DMS 273 treated with DMSO at 0.1 percent for 48 hours (cell line): ENCODE data around the gene FADS6.

Experiments
- DNase-seq: peaks from one replicate; lab custom pipeline; 2025; lab: John Stamatoyannopoulos, UW

The FADS6 gene

DNA sequence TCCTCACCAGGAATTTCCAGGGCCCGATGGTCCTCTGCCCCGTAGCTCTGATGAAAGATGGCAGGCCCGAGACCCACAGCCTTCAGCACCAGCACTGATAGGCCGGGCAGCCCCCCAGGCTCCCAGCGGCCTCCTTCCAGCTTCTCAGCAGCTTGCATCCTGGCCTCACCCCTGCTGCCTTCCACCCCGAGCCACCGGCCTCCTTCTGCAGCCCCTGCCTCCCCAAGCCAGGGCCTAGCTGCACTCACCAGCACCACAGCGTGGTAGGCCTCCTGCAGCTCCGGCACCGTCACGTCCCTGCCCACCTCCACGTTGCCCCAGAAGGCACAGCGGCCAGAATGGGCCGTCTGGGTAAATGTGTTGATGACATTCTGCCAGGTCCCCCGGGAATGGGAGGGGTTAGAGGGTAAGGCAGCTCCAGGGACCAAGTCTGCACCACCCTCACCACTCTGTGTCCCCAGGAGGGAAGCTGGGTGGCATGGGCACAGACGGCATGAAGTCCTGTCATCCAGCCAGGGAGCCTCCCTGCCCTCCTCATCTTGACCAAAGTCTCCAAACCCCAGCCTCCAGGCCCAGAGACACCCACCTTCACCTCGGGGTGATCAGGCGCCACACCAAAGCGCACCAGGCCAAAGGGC, 27.1 kb downstream of the FADS6 start:
- no peak for DNase-seq

DNA sequence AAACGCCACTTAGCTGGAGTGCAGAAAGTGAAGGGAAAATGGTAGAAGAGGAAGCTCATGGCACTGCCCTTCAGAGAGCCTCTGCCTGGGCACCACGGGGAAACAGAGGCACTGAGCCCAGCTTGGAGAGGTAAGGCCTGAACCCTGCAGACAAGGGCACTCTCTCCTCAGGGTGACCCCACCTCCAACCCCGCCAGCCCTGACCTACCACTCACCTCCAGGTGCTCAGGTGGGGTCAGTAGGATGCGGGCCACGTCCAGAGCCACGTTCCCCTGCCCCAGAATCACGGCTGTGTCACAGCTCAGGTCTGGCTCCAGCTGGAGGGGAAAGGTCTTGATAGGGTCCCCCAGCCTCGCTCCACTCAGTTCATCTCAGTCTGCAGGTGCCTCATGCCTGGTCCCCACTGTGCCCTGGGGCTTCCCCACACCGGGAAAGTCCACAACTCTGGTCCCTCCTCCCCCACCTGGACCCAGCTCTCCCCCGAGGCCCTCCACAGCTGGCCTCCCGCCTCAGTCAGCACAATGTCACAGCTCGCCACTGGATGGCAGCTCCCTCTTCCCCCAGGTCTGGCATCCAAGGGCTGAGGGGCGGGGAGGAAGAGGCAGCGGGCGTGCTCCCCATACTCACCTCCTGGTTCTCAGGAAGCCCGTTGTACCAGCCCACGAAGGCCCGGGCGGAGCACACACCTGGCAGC, 27.8 kb downstream of the FADS6 start:
- no peak for DNase-seq

DNA sequence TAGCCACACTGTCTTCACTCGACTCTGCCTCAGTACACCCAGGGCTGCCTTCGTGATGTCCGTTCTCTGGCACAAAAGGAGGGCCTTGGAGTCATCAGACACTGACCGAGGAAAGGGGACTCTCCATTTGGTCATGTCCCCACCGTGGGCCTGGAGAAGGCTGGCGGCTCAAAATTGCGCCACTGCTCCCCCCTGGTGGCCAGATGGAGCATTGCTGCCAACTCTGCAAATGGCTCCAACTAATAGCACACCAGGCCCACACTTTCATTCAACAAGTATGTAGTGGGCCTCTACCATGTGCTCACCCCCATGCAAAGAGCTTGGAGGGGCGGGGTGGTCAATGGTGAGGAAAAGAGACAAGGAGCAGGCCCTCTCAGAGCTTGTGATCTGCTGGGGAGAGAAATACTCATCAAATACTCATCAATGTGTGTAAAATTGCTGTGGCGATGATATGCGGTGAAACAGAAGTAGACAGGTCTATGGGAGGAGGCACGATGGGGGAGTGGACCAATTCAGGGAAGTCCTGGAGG, 28.5 kb downstream of the FADS6 start:
- no peak for DNase-seq

DNA sequence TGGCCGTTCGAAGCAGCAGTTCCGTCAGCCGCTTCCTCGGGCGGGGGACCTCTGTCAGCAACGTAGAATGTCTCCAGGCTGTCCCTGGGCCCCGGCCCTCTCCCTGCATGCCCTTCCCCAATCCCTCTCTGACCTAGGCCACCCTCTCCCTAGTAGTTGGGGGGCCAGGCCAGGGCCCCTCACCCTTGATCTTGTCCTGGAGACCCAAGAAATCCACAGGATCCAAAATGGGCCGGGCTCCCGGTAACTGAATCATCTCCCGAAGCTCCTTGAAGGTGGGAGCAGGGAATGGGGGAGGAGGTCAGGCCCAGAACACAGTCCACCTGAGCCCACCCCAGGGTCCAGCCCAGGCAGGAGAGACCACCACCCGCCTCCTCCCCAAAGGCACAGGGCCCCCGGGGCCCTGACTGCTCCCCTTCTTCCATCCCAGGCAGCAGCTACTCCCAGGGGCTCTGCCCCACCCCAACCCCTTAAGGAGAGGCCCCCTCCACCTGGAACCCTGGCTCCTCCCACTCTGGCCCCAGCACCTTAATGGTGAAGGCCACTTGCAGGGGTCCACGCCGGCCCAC, 29.1 kb downstream of the FADS6 start:
- DNase-seq: no peak

DNA sequence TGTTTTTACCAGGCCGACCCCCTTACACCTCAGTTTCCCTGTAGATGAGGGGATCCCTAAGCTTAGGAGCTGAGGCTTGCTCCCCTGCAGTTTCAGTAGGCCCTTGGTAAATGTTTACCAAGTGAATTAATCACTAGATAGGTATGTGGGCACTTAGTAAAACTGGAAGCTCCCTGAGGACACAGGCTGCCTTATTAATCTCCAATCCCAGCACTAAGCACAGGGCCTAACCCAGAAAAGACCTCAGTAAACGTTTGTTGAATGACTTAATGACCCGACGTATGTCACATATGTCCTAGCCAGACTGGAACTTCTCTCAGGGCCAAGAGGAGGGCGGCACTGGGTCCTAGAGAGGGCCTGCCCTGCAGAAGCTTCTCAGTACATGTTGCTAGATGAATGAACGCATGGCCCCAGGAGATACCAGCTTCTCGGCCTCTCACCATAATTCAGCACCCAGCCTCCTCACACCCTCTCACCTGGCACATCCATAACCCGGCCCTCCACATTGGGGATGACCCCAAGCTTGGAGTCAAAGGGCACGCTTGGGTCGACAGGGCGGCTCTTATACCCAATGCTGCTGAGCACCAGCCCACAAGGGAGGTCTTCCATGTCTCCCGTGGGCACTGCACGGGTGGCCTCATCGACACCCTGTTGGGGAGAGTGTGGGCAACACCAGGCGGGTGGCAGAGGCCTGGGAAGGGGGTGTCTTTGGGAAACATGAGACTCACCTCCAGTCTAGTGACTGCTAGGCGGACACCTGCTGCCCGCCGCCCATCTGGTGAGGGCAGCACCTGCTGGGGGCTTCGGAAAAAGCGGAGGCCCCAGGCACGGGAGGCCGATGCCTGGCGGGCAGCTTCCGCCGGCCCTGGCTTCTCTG, 29.8 kb downstream of the FADS6 start:
- DNase-seq: no peak

DNA sequence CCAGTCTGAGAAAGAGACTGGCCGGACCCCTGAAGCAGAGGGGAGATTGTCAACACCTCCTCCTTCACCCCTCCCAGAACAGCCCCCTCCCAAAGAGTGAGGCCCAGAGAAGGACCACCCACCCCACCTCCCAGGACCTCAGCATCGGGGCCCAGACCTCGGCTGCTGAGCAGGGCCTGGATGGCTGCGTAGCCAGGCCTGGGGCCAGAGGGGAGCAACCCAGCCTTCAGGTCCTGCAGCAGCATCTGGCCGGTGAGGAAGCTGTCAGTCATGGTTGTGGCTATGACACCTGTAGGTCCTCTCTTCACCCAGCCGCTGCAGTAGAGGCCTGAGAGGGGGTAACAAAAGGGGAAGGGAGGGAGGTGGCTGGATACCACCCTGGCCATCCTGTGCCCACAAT, 30.5 kb downstream of the FADS6 start:
- no peak for DNase-seq

DNA sequence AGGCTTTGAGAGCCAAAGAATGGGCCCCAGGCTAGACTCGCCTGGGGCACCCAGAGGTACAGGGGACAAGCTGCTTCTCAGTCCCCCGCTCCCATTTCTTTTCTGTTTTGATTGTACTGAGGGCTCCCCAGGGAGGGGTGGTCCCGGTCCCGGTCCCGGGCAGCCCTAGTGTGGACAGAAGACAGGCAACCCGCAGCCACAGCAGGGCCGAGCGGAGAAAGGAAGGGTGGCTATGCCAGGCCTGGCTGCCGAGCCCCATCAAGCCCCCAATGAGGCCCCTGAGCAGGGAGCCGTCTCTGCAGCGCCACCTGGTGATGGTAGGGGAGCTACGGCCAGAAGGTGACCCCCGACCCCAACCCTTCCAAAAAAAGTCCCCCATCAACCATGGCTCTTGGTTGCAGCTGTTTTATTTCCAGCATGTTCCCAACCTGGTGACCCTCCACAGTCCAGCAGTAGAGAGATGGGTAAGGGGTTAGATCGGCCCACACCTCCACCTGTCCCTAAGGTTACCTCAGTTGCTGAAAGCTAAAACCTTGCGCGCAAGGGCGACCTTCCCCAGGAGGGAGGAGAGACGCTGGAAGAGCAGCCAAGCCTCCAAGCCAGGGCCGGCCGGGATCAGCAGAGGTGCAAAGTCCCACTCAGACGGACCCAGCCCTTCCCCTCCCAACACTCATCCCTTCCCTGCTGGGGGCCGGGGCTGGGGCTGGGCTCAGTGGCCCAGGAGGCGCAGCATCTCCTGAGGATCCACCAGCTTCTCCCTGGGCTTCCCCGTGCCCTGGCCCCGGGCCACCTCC, 31.1 kb downstream of the FADS6 start:
- no peak for DNase-seq

DNA sequence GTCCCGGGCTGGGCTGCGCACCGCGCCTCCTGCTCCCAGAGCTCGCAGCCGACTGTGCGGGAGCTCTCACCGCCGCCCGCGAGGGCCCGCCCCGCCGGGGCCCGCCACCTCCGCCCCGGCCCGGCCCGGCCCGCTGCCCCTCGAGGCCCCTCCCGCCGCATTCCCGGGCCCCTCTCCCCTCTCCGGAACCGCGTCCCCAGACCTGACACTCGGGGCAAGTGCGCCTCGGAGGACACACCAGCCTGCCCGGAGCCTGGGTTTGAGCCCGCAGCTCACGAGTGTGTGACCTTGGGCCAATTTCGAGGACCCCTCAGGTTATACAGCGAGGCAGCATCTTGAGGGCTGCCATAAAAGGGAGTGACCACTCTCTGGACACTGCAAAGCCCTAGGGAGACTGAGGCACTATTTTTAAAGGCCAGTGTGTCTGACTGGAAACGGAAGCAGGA, 31.7 kb downstream of the FADS6 start:
- DNase-seq: no peak

DNA sequence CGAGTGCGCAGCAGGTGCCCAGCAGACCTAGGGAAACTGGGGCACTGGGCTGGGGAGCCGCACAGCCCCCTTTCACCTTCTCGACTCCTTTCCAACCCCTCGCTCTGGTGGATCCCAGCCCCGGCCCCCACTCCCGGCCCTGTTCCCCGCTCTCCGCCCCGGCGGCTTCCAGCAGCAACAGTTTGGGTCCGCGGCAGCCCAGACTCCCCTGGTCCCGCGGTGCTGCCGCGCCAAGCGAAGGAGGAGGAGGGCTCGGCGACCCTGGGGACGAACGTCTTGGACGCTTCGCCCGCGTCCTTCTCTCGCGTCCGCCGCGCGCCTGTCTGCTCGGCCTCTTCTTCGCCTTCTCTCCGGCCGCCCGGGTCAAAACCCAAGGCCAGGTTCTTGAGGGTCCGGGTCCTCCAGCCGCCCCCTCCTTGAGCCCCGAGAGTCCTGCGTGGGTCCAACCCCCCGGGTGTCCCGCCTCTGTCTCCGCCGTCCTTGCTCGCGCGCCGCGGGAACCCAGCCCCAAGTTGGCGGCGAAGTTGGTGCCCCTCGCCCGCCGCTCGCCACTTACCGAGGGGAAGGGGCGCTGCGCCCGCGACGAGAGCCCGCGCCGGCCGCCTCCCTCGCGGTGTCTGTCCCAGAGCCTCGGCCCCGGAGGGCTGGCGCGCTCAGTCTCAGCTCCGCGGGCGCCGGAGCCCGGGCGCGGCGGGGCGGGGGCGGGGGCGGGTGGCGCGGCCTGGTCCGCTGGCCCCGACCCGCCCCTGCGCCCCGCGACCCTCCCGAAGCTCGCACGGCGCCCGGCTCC, 32.4 kb downstream of the FADS6 start:
- no peak for DNase-seq

DNA sequence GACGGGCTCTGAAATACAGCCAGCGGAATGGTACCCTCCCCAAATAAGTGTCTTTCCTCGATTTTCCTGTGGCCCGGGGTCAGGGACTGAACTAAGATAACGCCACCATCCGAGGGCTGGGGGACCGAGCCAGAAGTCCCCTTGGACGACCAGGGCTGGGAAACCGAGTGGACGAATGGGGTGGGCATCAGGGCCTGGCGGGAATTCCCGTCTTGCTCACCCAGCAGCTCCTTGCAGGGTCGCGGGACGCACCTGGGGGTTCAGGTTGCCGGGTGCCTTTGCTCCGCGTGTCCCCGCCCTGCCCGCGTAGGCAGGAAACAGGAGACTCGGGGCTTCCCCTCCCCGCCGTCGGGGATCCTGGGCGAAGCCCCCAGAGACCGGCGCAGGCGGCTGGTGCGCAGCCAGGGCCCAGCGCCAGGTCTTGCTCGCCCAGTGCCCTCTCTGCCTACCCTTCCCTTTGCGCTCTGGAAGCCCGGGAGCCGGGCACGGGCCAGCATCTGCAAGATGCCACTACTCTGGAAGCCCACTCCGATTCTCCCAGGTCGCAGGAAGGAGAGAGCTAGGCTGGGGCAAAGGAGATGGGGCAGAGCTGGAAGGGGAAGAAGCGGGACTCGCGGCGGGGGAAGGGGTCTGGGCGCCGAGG, 33.1 kb downstream of the FADS6 start:
- no peak for DNase-seq

DNA sequence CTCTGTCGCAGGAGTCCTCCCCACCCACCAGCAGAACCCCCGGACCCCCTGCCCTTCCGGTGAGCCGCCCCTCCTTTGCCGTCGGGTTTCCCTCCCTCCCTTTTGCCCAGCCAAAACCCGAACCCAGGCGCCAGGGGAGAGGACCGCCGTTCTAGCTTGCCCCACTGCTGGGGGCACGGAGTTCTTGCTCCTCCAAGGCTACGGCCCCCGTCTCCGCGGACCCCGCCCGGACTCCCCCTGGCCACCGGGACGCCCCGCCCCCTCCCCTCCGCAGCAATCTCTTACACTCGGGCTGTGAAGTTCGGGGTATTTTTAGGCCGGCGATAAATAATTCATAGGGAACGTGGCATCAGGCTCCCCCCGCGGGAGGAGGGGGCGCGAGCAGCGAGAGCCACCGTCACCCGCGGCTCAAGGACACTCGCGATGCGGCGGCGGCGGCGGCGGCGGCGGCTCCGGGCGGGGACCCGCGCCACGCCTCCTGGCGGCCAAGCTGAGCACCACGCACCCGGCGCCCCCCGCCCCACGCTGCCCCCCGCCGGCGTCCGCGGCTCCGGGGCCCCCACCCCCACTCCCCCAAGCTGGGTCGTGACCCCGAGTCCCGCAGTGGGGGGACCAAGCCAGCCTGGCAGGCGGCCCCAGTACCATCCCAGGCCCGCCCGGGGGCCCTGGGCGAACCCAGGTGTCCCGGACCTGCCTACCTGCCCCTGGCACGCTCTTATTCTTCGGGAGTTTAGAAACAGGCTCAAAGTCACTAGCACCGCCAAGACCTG, 33.8 kb downstream of the FADS6 start, which contains the start of gene GRIN2C:
Gene GRIN2C (minus strand): TSS at position 427 of the 770 bp plus-strand sequence. CDS start 4,793 bp downstream, outside the sequence.
- DNase-seq: no peak

DNA sequence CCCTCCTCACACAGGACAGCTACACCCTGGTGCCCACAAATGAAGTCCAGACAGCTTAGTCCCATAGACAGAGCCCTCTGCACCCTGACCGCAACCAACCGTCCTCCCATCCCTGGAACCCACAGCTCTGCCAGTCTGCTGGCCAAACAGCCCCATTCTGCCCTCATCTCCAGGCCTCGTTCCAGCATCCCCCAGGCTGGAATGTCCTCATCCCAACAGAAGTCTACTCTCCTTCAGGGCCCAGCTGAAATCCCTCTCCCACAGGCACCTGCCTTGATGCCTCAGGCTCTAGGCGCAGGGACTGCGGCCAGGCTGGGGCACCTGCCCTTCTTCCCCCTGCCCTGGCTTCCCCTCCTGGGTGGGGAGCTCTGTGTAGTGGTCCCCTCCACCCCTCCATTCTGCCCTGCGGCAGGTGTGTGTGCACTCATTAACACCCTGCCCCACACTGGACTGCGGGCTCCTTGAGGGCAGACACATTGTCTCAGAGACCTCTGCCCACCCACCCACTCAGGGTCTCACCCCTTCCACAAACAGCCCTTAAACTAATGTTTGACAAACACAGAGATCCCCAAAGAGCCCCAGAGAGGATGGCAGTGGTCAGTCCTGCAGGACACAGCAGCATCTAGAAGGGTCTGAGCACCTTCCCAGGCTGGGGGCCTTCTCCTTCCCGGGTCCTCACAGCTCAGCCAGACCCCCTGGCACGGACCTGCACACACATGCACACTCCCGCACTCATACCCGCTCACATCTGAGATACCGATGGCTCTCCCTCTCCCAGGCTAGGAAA, 34.6 kb downstream of the FADS6 start:
- no peak for DNase-seq

DNA sequence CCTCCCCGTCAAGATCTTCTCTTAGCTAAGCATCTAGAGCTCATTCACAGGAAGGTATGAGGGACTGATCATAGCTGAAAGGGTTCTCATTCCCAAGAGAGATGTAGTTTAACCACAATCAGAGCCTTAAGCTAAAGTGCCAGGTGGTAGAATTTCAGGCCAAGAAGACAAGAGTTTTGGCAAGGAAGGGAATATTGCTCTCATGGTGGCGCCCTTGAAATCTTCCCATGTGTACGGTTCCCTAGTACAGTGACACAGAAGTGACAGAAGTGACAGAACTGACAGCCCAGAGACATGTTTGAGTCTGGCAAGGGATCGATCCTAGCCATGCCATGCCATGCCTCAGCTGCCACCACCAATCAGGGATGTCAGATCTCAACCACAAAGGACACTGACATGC, 36.2 kb downstream of the FADS6 start:
- no peak for DNase-seq

DNA sequence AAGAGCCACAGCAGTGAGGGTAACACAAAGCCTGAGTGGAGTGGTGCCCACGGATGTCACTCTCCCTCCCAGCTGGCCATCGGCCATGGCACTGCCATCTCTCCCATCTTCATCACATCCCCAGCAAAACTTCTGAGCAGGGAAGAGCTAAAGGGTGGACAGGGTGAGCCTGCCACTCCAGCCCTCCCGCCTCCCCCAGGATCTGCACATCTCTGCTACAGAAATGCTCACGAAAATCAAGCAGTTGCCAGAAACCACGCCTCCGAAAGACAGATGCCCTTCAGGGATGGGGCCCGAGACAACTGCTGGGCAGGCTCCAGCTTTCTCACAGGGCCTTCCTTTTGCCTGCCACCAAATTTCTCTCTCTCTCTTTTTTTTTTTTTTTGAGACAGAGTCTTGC, 37.3 kb downstream of the FADS6 start:
- DNase-seq: no peak

DNA sequence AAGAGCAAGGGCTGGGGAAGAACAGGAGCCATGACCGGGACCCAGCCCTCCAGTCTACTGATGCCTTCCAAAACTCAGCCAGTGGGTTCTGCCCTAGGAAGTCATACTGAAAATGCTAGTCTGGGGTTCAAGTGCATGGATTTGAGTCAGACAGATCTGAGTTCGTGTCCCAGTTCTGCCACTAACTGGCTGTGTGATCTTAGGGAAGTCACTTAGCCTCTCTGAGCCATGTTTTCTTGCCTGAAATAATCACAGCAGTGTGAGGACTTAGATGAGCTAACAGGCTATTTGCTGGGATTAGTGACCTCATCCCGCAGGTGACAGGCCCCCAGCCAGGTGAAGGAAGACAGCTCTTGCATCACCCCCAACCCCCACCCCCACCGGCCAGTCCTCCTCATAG, 38.1 kb downstream of the FADS6 start:
- no peak for DNase-seq

DNA sequence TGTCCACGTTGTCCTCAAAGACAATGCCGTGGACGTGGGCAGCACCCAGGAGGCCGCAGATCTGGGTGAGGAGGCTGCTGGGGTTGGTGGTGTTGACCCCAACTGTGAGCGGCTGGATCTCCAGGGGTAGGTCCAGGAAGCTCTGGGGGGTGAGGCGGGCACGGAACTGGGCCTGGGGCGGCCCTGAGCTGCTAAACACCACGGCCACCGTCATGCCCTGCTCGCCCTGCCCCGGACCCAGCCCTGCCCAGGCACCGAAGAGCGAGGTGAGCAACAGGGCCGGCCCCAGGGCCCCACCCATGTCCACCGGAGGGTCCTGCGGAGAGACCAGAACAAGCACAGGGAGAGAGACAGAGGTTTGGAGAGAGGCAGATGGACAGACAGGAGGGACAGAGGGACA, 38.6 kb downstream of the FADS6 start:
- no peak for DNase-seq

DNA sequence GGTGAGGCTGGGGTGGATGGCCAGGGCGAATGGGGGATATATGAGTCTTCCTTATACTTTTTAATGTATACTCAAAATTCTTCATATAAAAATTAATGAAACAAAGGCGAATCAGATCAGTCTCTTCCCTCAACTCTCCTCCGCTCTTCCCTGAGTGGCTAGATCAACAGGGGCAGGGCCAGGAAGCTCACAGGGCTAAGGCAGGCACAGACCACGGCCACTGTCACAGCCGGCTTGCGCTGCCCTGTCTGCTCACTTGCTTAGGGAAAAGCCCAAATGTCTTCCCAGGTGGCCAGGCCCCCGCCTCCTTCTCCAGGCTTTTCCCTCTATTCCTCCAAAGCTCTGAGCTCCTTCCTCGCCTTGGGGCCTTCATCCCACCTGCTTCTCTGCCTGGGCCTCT, 39.8 kb downstream of the FADS6 start:
- no peak for DNase-seq

DNA sequence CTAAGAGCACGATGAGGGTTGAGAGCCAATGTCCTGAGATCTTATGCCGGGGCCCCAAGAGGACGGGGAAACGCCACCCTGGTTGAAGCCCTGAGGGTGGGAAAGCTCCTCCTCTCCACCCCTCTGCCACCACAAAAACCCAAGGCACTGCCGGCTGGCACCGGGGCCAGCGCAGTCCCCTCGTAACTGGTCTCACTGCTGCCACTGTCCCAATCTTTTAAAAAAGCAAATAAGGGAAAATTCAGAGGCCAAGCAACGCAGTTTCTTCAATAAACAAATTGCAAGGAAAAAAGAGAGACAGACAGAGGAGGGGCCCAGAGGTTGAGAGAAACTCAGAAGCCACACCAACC, 40.4 kb downstream of the FADS6 start:
- no peak for DNase-seq
